ENCODE measurements around the gene RNF220. TPM values are rescaled to one million over a fixed set of nuclear protein-coding genes. Genes with fewer than 3 reads are reported as not detected.

RNF220 gene
- total and polyA plus RNA-seq, 11 donors, result 54.2 to 108 (median 62.4) TPM

DNA sequence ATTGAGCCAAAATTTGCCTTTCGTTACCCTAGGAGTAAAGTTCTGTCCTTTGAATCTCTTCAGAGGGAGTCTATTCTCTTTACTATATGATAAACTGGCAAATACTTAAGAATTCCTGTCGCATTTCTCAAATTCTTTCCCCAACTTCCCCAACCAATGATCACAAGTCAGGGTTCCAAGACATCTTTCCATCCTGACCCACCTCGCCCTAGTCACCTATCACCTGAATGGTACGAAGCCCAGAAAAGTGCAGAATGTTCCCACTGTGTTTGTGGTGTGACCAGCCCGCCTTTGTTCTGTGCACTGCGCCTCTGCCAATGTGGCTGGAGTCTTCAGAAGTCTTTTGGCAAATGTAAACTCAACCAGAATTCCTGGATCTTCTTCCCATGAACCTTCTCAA, 132.5 kb downstream of the RNF220 start:
- TF ChIP-seq POLR2A (IDR thresholded peaks at IDR 0.05) (no peak), CTCF (IDR thresholded peaks at IDR 0.05) (no peak)
- Histone ChIP-seq H3K27me3 (peaks cover 0 to 11% (median 0%) of the 10 kb centered on the region in 9 donors), H3K36me3 (no peaks in the 10 kb centered on the region), H3K27ac (no peak overlapping the region), H3K4me3 (no peak overlapping the region), H3K4me1 (no peaks in the 10 kb centered on the region), H3K9me3 (no peaks in the 10 kb centered on the region)
- intact Hi-C loops (cut with DNase I), result loop anchor here in 1 of 10 donors (2.0 kb wide), 1 partner anchor 15 kb away; no protein-coding TSS in a partner anchor
- WGBS, 4 donors, result 89 to 92% (median 91%) methylated on average over 6 of the region's 6 CpGs
- ATAC-seq (no peak), DNase-seq (no peak)

DNA sequence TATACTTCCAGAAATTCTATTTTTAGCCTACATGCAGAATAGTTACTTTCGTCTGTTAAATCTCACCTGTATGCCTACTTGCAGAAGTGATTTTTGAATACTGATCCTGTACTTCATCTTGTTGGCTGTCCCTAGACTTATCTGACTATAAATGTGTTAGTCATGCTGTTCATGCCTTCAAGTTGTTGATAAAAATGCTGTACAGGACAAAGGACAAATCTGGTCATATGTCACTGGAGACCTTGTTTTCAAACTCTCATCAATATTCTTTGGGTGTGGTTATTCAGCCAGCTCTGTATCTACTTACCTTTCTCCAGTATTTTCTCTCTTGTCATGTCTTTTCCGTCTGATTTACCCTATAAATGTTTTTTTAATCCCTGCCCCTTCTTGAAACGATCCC, 132.9 kb downstream of the RNF220 start:
- H3K4me3 ChIP-seq, result no peak overlapping the region
- ATAC-seq, result no peak
- no peaks in the 10 kb centered on the region for H3K36me3 ChIP-seq
- DNase-seq, result no peak
- intact Hi-C loops (cut with DNase I), result loop anchor here in 1 of 10 donors (2.0 kb wide), 1 partner anchor 15 kb away; no protein-coding TSS in a partner anchor
- peaks cover 0 to 14% (median 0%) of the 10 kb centered on the region in 9 donors for H3K27me3 ChIP-seq
- no peaks in the 10 kb centered on the region for H3K4me1 ChIP-seq
- no peak overlapping the region for H3K27ac ChIP-seq
- no peak for TF ChIP-seq CTCF (IDR thresholded peaks at IDR 0.05)
- no peak for TF ChIP-seq POLR2A (IDR thresholded peaks at IDR 0.05)
- WGBS, 4 donors, result 87 to 91% (median 89%) methylated on average over 3 of the region's 3 CpGs
- no peaks in the 10 kb centered on the region for H3K9me3 ChIP-seq

- intact Hi-C loops (cut with DNase I), result no loop called here
- Histone ChIP-seq H3K9me3 (no peaks in the 10 kb centered on the region), H3K36me3 (no peaks in the 10 kb centered on the region), H3K4me3 (no peak overlapping the region), H3K4me1 (peaks cover 0 to 7% (median 0%) of the 10 kb centered on the region in 12 donors), H3K27me3 (peaks cover 0 to 16% (median 5%) of the 10 kb centered on the region in 9 donors), H3K27ac (no peak overlapping the region)
- ATAC-seq (no peak), DNase-seq (no peak)
- TF ChIP-seq CTCF (IDR thresholded peaks at IDR 0.05) (no peak), POLR2A (IDR thresholded peaks at IDR 0.05) (no peak)
- 76 to 92% (median 84%) methylated on average over 6 of the region's 6 CpGs for WGBS, 4 donors
Observed at GRCh38 chr1:44539991-44540730, 135.1 kb downstream of the RNF220 start.

DNA sequence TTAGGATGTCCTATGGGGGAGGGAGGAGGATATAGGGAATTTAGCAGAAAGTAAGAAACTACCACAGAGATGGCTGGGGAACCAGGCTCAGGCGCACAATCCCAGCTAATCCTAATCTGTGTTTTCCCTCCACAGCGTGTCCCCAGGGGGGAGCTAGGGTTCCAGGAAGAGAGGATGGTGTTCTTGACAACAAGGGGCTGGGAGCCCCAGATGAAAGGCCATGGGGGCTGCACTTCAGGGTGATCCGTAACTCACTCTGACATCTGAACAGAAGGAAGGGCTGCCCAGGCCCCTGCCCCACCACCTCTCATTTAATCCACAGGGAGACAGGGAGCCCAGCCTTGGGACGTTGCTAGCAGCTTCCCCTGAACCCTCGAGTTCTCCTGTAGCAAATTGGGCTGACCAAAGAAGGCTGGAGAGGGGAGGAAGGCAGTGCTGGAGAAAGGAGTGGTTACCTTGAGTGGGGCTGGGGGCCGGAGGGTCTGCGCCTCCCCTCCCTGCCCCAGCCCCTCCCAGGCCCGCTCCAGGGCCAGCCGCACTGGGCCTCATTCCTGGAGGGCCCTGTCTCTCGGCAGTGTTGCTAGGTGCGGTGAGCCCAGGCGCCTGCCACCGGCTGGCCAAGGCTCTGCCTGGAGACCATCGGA, 137.5 kb downstream of the RNF220 start:
- Histone ChIP-seq H3K4me3 (no peak overlapping the region), H3K4me1 (peaks cover 0 to 7% (median 0%) of the 10 kb centered on the region in 12 donors), H3K27ac (no peak overlapping the region), H3K9me3 (no peaks in the 10 kb centered on the region), H3K36me3 (no peaks in the 10 kb centered on the region), H3K27me3 (peaks cover 0 to 20% (median 5%) of the 10 kb centered on the region in 9 donors)
- DNase-seq, result no peak
- no peak for ATAC-seq
- TF ChIP-seq POLR2A (IDR thresholded peaks at IDR 0.05), result no peak
- TF ChIP-seq CTCF (IDR thresholded peaks at IDR 0.05), result no peak
- WGBS, 4 donors, result 50 to 68% (median 62%) methylated on average over 9 to 14 of the region's 14 CpGs
- intact Hi-C loops (cut with DNase I), result no loop called here

Data from heart left ventricle (tissue), 16 donors.